HG02938 (cell line): ENCODE measurements around the gene DEPP1.
A peak's percentile ranks its signal among the peaks of the same experiment; 100 is the strongest.

ENCODE experiments used
- ATAC-seq: cut with Tn5 transposase; IDR thresholded peaks from one replicate; pipeline ENCODE4 v1.9.1; 2021; ENCODE audit warnings: mild to moderate bottlenecking, moderate library complexity; ENCODE audit not compliant: unreplicated experiment

DEPP1 gene

DNA sequence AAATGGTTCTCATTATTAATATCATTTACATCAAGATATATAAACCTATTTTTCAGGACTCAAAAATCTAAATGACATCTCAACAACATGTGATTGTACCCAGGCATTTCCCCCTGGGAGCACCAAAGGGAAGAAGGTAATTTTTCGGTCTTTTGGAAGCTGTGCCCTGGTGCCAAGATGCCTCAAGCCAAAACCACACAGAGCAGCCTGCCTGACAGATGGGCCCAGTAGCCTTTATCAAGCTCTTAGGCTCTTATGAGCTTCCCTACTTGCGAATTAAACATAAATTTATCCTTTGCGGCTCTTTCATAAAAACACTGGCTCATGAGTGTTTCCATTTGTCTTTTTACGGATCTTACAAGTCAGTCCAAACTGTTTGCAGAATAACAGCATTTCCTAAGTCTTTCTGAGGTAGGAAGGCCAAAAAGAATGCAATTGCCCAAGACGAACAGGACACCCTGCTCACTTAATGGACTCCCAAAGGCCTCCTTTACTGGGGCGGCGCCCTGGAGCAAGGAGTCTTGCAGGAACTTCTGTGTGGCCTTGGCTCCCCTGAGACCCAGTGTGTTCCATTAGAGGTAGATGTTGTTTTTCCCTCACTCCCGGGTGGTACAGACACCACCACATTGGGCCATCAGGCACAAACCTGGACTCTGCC is 23.1 kb downstream of the DEPP1 start:
- no peak for ATAC-seq

DNA sequence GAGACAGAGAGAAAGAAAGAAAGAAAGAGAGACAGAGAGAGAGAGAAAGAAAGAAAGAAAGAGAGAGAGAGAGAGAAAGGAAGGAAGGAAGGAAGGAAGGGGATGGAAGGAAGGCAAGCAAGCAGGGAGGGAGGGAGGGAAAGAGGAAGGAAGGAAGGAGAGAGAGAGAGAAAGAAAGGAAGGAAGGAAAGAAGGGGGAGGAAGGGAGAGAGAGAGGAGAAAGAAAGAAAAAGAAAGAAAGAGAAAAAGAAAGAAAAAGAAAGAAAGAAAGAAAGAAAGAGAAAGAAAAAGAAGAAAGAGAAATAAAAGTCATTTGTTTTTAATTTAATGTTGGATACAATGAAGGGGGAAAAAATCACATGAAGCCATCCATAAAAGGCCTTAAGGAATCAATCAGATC is 23.6 kb downstream of the DEPP1 start:
- ATAC-seq = no peak

DNA sequence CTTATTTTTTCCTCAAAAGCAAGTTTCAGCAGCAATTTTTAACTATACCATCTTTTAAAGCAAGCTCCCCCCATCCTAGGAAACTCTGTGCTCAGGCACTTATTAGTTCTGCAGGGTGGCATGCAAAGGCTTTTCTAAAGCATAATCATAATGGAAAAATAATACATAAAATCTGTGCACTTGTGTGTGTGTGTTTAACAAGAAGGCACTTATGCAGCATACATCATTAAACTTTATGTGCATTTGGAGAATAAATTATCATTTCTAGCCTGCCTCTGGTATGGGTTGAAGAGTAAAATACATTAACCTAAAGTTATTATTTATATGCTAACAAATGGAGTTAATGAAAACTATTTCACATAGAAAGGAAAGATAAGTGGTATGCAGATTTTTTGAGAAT is 24.6 kb downstream of the DEPP1 start:
- ATAC-seq = no peak

DNA sequence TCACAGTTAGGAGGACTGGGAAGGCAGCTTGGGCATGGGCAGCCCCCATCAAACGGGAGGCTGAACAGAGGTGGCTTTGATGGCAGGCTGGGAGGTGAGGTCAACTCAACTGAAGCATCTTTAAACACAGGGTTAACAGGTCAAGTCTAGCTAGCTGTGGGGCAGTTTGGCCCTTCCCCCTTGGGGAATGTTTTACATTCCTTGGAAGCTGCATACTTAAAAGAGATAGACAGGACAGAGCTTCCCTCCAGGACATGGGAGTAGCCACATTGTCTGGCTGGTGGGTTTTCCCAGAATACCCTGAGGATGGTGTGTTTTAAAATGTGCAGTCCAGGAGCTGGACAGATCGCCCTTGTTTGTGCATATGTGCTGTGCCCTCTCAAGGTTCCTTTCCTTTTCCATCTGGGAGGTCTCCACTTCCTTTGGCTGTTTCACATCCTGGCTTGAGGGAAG is 25.8 kb downstream of the DEPP1 start:
- no peak for ATAC-seq

DNA sequence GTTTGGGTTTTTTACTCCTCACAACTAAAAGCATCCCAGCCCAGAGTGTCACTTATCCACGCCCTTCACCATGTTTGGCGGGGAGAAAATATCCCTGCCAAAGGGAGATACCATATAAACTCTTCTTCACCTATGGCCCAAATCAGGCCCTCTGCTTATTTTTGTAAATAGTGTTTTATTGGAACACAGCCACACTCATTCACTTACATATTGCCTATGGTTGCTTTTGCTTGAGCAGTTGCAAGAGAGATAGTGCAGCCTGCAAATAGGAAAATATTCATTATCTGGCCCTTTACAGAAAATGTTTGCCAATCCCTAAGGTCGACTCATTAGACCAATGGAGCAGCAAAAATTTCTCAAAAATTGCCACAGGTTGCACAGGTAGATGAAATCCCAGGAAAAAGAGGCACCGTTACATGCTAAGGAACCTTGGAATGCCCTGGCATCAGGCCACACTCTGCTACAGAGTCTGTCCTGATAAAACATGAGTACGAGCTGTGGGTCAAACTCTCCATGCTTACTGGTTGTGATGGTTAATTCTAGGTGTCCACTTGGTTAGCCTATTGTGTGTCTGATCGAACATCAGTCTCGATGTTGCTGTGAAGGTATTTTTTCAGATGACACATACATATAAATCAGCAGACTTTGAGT is 26.9 kb downstream of the DEPP1 start:
- no peak for ATAC-seq

DNA sequence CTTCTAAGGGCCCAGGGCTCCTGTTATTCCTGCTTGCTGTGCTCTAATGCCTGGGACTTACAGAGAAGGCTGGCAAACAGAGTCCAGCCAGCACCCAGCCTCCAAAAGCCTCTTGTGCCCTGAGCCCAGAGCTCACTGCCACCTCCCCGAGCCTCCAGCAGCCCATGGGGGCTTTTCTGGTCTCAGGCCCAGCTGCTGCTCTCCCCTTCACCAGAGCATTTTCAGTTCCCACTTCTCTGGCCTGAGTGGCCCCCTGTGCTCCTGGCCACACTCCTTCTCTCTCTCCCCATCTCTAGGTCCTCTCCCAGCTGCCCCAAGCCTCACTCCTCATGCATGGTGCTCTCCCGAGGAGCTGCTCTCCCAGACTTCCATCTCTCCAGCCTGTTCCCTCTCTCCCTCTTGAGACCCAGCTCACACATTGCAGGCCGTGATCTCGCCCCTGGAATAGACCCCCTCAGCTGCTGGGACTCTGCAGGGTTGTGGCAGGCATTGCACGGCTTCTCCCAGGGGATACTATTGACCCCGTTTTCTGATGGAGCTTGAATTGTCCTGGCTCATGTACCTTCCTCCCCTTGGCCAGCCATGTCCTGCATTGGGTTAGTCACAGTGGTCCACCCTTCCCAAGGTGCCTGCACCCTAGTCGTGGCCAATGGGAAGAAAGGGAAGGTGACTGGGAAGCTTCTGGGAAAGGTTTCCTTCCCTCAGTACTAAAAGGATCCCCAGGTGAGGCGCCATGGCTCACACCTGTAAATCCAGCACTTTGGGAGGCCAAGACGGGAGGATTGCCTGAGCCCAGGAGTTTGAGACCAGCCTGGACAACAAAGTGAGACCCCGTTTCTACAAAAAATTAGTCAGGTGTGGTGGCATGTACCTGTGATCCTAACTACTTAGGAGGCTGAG is 28.0 kb downstream of the DEPP1 start:
- no peak for ATAC-seq

DNA sequence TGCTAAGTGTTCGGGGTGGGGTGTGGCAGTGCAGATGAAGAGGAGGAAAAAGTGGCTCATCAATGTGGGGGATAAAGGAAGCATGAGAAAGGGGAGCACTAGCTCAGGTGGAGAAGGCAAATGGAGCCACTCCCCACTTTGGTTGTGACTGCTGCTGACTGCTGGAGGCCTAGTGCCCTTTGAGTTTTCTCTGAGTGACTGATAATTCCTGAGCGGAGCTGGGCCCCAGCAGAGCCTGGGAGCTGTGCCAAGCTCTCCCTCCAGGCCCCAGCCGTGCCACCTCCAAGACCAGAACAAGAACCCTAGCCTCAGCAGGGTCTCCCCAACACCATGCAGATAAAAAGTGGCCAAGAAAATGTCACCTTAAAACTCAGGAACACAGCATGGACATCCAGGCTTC is 28.7 kb downstream of the DEPP1 start:
- ATAC-seq = no peak

DNA sequence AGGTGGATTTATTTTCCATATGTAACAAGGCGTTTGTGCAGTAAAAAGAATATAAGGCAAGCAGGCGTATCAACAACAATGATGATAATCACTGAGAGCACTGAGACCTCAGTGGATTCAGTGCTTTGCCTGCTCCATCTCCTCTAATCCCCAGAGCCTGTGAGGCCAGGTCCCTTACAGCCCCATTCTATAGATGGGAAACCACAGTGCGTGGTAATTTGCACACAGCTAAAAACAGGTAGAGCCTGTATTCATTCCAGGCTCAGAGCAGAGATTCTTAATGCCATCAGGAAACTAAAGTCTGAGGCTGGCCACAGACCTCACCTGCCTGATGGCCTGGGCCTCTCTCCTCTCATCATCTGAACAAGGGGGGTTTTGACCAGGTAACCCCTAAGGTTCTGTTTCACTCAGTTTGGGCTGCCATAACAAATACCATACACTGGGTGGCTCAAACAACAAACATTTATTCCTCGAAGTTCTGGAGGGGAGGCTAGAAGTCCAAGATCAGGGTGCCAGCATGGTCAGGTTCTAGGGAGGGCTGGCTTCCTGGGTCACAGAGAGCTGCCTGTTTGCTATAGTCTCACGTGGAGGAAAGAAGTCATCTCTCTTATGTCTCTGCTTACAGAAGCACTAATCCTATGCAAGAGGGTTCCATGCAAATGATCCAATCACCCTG is 29.3 kb downstream of the DEPP1 start:
- ATAC-seq = no peak

DNA sequence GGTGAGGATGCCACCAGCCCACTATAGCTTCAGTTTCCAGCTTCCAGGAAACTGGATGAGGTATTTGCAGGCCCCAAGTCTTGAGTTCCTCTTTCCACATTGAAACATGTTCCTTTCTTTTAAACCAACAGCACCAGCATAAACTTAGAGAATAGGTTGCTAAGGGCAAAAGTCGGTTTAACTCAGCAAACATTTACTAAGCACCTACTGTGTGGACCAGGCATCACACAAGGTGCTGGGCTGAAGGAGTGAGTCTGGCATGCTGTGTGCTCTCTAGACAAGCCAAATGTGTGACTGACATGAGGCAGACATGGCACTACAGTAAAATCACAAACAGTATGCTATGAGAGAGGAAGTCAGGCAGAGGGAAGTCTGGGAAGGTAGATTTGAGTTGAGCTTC is 30.0 kb downstream of the DEPP1 start:
- no peak for ATAC-seq

DNA sequence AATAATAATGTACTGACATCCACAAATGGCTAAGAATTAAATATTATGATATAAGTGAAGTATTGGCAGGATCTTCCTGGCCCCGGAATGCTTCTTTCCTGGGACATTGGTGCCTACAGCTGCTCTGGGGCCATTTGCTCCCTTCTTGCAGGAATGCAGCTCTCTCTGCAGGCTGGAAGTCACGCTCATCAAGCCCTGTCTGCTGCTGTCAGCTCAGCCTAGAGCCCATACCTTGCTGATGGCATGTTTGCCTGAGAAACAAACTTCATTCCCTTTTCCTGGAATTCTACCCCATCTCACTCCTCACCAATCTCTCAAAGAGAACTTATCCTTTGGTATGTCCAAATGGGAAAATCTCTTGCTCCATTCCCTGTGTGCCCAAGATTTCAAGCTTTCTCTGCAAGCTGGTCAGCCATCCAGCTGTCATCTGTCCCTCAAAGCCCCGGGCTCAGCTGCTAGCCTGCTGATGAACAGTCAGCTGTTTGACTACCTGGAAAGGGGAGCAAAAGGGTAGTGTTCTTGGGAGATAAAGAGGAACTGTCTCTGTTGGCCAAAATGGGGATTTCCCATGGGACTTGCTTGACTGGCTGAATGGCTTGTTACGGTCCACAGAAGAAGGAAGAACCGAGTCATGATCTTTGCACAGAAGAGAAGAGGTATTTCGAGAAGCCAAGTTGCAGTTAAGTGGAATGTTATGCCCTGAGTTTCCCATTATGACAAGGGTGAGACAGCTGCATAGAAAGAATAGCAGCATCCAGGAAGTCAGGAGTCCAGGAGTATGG is 31.0 kb downstream of the DEPP1 start:
- ATAC-seq = peak; percentile 48

DNA sequence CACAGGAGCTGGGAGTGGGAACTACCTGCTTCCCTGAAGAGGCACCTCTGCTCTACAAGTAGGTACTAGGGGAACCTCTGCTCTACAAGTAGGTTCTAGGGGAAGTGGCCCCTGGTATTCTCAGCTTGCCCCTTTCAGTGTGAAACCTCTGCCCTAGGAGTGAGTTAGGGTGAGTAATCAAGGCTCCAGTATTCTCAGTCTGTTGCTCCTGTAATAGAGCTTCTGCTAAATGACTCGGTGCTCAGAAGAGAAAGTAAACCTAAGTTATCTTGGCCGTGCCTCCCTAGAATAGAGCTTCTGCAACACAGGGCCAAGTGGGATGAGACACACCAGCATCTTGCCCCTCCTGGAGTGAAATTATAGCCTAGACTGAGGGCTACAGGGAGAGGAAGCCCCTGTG is 32.4 kb downstream of the DEPP1 start:
- no peak for ATAC-seq

DNA sequence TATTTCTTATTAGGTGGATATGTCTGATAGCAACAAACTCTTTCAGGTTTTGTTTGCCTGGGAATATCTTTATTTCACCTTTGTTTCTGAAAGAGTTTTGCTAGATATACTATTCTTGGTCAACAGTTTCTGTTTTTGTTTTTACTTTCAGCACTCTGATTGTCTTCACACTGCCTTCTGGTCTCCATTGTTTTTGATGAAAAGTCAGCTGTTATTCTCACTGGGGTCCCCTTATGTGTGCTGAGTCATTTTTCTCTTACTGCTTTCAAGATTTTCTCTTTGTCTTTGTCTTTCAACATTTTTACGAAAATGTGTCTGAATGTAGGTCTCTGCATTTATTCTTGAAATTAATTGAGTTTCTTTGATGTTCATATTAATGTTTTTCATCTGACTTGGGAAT is 34.3 kb downstream of the DEPP1 start:
- ATAC-seq = no peak

DNA sequence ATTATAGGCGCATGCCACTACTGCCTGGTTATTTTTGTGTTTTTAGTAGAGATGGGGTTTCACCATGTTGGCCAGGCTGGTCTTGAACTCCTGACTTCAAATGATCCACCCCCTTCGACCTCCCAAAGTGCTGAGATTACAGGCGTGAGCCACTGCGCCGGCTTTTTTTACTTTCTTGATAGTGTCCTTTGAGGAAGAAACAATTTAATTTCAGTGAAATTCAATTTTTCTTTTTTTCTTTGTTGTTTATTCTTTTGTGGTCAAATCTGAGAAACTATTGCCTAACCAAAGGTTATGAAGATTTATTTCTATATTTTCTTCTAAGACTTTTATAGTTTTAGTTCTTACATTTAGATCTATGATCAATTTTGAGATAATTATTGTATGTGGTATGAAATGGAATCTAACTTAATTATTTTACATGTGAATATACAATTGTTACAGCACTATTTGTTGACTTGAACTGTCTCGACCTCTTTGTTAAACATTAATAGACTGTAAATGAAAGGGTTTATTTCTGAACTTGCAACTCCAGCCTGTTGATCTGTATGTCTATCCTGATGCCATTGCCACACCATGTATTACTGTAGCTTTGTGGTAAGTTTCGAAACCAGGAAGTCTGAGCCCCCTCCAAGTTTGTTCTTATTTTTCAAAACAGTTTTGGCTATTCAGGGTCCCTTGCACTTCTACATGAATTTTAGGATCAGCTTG is 38.8 kb downstream of the DEPP1 start:
- ATAC-seq = no peak

DNA sequence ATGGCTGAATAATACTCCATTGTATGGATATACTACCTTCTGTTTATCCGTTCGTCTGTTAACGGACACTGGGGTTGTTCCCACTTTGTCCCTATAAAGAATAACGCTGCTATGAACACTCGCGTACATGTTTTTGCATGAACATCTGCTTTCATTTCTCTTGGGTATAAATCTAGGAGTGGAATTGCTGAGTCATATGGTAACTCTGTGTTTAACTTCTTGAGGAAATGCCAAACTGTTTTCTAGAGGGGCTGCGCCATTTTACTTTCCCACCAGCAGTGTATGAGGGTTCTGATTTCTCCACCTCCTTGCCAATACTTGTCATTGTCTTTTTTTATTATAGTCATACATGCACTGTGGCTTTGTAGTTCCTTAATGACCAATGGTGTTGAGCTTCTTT is 39.7 kb downstream of the DEPP1 start:
- no peak for ATAC-seq

DNA sequence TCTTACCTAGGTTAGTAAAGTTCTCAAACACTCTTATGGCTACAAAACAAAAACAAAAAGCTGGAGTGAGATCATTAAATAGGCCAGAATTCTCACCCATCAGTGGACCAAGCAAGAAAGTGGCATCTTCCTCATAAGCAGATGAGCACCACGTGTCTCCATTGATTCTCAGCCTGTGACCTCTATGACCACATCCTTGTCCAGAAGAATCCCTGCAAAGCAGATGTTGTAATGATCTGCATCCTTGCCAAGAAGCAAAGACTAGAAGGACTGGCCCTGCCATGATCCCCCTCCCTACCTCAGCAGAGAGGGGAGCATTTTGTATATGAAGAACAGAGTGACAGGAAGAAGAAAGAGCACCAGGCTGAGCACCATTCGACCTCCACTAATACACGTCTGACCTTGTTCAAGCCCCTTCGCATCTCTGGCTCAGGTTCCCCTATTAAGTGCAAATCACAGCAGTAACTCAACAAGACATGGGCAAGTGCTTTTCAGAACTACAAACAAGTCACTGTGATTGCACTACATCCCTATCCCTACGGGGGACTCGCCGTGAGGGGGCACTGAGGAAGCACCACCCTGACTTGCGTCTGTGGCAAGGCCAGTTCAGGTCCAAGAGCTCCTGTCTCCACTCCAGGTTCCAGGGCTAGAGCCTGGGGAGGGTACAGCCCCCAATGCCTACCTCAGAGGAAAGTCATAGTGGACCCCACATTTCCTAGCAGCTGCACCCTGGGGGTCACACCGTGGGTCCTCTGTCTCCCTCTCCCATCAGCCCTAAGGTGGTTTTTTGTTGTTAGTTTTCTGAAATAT is 41.2 kb downstream of the DEPP1 start:
- no peak for ATAC-seq

DNA sequence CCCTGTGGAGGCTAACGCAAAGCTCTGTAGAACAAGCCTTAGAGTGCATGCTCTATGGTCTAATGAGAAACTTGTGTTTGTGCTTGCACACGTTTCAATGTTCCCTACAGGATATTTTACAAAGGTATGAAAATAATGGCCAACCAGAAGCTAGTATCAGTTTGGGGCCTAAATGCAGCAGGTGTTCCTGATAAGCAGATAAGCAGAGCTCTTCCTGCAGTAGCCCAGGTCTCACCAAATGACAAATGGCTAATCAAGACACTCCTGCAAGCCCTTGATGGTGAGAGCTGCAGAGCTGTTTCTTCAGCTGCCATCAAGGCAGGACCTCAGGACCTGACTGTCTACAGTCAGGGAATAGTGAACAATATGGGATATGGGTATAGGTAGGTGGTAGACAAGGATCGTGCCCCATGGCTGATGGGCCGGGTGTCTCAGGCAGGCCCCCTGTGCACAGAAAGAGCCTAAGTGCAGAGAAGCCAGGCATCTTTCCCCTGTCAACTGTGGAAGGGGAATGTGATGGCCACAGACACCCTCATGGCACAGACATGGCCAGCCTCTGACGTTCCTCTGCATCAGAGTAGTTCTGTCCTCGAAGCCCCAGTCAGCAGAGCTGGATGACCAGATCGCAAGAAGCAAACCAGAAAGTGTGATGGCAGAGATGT is 42.2 kb downstream of the DEPP1 start:
- ATAC-seq = no peak

DNA sequence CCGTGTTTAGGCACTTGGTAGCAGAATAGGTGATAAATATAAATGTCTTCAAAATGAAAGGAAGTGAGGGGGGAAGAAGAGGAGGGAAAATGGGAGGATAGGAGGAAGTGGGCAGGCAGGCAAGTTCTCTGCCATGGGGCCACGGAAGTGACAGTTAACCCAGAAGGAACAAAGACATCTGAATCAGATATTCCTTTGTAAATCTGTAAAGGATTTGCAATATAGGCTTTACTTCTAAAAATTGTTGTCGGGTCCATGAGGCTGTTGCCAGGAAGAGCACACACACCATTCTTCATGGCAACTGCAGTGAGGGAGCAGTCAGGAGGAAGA is 42.7 kb downstream of the DEPP1 start:
- ATAC-seq = no peak

DNA sequence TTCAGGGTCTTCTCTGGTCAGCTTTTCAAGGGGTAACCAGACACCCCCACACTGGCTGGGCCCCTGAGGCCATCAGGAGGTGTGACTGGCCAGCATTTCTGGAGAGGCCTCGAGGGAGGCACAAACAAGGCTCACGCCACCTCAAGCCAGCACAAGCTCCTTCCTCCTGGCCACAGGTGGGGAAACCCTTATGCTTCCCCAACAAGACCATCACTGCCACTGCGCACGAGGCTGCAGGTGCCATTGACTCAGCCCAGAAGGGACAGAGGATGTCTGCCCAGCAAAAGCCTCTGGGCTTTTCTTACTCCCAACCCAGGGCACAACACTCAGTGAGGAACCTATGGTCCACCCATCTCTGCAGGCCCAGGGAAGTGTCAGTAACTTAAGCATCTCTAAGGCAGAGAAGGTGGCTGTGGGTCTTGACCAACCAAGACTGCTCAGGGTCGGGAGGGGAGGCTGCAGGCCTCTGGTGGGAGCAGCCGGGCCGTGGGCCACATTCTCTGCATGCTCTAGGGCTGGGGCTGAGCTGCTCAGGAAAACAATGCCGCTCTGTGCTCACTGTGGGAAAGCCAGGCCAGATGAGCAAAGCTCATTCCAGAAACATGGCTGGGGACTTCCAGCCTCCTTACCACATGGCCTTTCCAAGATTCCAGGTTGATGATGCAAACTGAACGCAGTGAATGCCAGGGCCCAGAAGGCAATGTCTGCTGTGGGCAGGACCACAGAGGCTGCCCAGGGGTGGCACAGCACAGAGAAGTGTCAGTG is 43.2 kb downstream of the DEPP1 start:
- ATAC-seq = no peak
